NCI-H446 treated with DMSO at 0.1 percent for 48 hours (cell line): ENCODE results near the gene PEAK1.

Experiments
- DNase-seq: peaks from one replicate; lab custom pipeline; 2025; lab: John Stamatoyannopoulos, UW

PEAK1 gene

DNA sequence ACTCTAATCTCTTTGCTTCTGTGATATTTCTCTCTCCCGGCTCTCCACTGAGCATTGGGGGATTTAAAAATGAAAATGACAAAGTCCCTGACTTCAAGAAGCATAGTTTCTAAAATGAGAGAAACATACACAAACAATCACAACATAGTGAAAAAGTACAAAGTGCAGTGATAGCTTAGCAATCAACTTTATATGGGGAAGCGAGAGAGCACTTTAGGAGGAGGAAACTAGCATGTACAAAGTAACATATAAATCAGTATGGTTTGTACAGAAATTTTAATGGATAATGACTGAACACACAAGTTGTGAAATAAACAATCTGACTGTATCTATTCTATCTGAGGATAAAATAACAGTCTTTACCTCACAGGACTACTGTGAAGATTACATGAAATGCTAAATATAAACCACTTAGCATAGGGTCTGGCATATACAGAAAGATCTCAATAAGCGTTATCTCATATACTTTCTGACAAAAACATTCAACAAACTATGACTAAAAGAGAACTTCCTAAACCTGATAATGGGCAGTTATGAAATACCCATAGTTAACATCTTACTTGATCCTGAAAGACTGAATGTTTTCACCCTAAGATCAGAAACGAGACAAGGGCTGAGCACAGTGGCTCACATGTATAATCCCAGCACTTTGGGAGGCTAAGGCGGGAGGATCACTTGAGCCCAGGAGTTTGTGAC is 61.2 kb downstream of the PEAK1 start:
- no peak for DNase-seq

DNA sequence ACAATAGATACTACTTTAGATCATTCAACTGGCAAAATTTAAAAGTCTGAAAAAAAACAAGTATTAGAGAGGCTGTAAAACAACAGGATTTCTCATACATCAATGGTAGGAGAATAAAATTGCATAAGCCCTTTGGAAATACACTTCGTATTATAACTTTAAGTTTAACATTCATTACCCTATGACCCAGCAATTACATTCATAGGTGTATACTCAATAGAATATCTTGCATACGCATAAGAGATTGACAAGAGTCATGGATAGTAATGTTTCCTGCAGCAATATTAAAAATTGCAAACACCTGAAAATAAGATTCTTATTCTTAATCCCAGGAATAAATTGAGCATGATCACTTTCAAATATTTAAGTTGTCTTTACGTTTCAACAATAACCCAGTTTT is 63.6 kb downstream of the PEAK1 start:
- no peak for DNase-seq

DNA sequence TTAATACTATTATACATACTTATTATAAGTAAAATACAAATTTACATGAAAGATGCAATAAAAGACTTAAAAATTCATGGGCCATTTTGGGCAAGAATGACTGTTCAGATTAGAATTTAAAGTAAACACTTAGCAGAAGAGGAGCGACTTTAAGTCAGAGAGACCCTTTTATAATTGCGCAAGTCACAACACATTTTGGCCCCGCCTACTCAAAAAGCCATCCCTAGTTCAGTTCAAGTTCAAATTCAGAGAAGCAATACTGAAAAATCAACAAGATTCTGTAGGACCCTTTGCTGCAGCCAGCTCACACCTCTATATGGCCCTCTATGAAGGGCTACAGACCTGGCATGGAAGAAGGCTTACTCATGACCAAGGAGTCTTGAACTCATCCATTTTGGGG is 64.6 kb downstream of the PEAK1 start:
- no peak for DNase-seq

DNA sequence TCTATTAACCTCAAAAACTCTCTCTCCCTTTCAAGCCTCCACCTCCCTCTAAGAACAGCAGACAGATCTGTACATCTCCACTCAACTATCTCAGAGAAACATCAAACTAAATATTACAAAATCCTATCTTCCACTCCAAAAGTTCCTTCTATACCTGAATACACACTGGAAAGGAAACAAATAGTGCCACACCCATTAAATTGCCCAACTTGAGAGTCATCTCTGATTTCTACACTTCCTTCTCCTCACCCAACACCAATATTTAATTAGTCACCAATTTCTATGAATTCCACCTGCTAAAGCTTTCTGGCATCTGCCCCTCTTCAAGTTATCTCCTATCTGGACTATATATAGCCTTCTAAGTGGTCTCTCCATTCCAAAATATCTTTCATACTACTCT is 65.8 kb downstream of the PEAK1 start:
- no peak for DNase-seq

DNA sequence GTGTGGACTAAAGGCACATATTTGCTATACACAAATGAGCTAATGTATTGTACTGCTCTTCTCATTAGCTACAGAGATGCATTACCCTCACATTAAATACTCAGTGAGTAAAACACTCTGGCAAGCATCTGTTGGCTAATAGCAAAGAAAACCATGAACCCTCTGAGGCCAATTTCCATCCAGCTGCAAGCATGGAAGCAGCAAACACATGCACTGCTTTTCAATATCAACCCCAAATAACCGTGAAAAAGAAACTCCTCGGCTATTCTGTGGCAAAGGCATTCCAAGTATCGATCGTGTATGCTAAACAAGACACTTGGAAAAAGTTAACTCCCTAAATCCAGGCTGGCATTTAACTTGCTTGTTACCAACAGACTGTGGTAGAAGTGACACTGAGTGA is 67.0 kb downstream of the PEAK1 start:
- no peak for DNase-seq

DNA sequence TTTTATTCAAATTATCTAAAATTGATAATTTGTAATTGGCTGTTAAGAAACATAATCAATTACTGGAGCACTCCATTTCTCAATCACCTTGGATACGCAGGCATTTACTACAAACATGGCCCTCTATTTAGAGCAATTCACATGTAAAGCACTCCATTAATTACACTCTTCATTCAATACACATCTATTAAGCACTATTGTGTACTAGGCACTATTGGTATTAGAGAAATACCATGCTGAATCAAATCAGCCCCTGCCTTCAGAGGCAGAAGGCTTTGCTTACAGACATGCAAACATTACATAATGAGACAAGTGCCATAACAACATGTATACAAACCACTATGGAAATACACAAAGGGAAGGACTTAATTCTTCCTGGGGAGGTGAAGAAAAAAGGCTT is 69.1 kb downstream of the PEAK1 start:
- DNase-seq = no peak

DNA sequence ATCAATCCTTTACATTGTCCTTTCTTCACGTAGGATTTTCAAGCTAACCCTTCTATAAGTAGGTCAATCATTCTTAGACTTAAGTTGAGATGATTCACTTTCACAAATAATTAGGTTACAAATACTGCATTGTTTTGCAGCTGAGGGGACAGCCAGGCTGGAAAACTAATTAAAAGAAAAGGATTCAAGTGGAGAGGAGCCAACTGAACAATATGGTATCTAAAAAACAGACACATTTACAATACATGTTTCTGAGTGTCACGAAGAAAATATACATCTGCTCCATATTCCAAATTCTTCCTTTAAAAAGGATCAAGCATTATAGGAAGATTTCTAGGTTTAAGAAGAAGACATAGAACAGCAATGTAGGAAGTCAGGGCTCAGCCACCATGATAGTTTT is 70.2 kb downstream of the PEAK1 start:
- no peak for DNase-seq

DNA sequence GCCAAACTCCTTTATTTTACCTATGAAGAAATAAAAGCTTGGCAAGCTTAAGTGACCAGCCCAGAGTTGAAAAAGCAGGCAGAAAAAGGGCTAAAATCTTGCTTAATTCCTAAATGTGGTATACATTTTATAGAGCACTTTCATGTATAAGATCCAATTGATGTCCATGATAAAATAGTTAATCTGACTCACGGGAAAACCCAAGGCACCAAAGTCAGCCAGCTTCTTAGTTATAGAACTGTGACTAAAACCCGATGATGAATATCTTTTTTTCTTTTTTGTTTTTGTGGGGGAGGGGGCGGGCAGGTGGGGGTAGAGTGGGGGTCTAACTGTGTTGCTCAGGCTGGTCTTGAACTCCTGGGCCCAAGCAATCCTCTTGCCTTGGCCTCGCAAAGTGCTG is 71.4 kb downstream of the PEAK1 start:
- DNase-seq = no peak

DNA sequence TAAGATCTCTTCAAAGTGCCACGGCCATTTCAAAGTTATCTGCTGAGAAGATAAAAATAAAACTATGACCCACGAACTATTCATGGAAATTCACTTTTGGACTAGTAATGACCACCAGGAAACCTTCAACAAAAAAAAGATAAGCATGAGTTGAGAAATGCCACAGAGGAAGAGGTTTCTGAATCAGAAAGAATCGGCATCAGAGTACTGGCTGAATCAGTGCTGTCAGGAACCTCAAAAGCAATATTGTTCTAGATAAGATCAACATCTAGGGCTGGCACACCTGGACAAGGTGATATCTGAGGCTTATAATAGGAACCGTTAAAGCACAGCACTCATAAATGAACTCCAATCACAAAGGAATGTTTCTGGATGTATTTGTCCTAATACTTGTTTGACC is 72.7 kb downstream of the PEAK1 start:
- no peak for DNase-seq

DNA sequence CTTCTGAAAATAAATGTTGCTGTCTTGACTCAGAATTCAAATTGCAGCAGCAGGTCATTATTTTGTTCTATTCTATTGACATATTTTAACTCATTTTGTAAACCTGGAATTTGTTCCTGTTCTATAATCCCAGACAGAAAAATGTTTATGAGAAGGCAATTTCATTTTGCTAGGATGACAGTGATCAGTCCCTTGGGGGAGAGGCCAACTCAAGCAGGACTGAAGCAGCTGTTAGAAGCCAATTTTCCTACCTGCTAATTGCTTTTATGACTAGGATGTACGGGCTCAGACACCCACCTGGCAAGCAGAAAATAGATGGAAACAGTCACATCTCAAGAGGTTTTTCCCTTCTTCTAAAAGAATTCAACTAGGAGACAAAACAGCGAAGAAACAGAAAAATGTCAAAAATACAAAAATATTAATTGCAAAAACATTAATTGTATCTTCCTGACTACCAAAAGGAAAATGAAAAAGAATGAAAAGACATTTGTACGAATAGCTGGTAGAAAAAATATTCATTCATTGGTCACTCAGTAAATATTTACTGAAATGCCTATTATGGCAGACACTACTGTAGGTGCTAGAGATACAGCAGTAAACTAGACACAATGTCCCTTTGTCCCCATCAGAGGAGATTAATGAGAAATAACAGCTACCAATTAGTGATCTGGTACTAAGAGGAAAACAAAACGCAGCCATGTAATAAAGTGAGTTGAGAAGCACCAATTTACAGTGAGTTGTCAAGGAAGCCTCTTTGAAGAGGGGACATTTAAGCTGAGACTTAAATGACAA is 73.5 kb downstream of the PEAK1 start:
- DNase-seq = no peak

DNA sequence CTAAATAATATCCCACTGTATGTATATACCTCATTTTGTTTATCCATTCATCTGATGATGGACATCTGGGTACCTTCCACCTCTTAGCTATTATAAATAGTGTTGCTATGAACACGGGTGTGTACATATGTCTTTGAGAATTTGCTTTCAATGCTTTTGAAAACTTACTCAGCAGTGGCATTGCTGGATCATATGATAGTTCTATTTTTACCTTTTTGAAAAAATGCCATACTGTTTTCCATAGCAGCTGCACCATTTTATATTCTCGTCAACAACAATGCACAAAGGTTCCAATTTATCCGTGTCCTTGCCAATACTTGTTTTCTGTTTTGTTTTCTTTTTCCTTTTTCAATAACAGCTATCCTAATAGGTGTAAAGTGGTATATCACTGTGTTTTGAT is 77.1 kb downstream of the PEAK1 start:
- no peak for DNase-seq

DNA sequence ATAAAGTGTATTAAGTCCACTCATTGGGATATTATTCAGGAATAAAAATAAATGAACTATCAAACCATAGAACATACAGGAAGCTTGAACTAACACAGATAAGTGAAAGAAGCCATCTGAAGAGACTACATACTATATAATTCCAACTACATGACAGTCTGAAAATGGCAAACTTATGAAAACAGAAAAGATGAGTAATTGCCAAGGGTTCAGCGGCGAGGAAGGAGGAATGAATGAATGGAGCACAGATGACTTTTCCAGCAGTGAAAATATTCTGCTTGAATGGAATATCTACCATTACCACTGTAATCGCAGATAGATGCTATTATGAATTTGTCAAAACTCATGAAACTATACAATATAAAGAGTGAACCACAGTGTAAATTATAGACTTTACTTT is 79.7 kb downstream of the PEAK1 start:
- DNase-seq = no peak

DNA sequence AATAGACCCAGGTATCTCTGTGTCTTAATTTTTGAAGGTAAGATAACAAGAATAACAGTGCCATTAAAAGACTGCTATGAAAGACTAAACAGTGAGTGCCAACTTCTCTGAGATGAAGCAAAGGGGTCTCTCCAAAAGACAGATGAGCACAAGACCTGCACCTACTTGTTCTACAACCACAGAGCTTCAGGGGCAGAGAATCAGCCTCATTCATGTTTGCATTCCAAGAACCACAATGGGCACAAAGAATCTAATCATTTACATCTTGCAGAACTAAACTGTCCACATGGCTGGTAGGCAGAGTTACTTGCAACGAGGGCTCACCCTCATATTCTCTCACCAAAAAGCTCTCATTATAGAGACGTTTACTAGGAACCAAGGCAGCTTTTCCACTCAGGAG is 83.9 kb downstream of the PEAK1 start:
- no peak for DNase-seq

DNA sequence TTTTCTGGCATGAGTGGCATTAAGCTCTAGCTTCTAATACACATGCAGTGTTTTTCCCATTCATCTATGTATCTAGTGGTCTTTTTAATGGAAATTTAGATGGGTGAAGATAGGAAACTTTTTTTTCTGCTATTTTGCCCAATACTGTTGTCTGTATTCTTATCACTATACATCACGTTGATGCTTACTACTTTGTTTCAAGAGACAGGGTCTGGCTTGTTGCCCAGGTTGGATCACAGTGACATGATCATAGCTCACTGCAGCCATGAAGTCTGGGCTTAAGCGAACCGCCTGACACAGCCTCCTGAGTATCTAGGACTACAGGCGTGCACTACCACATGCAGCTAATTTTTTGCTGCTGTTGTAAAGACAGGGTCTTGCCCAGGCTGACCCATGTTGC is 84.6 kb downstream of the PEAK1 start:
- peak; percentile 6 for DNase-seq

DNA sequence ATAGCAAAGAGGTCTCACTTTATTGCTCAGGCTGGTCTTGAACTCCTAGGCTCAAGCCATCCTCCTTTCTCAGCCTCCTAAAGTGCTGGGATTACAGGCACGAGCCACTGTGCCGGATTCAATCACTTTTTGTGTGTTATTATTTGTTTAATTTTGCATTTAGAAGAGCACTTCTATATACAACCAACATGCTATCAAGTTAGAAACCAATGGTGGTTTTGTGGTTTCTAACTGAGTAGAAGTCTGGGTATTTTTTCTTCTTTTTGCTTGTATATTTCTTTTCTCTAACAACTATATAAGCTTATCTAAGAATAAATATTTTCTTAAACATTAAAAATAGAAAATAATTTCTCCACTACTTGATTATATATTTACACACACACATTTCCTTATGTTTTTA is 86.7 kb downstream of the PEAK1 start:
- no peak for DNase-seq

DNA sequence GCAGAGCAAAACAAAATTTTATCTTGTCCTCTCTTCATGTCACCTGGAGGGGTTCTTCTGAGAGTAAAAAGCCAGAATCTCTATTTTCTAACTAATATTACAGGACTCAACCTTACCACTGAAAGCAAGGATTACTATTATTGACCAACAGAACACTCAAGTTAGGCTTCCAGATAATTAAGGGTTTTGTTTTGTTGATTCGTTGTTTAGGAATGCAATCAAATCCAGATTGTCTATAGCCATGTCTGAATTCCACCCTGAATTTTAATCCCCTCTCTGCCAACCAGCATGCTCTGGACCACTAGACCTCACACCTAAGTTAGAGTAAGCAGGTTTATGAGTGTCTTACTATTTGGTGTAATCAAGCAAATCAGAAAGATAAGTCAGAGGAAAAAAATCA is 90.7 kb downstream of the PEAK1 start:
- no peak for DNase-seq

DNA sequence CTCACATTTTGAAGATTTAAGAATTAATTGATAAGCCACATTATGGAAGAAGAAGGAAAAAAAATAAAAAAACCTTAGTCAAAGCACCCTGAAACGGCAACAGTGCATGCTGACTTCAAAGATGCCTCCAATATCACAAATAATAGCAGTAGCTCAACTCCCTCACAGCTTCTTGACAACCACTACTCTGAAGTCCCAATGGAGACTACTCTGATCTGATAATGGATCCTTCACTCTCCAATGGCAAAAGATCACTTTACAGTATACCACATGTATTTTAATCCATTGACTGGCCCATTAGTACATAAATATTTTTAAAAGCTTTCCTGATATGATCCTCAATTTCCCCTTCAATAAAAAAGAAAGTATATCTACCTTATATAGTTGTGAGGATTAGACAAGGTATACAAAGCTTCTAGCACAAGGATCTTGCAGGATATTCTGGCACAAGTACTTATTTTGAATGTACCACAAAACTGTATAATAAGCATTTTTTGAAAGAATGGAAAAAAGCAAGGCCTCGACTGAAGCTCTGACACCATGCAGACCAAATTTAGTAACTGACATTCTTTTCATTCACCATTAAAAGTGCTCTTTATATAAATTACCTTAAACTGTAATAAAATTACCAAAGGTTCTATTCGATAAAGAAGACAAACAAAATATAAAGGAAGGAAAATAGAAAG is 91.9 kb downstream of the PEAK1 start:
- no peak for DNase-seq

DNA sequence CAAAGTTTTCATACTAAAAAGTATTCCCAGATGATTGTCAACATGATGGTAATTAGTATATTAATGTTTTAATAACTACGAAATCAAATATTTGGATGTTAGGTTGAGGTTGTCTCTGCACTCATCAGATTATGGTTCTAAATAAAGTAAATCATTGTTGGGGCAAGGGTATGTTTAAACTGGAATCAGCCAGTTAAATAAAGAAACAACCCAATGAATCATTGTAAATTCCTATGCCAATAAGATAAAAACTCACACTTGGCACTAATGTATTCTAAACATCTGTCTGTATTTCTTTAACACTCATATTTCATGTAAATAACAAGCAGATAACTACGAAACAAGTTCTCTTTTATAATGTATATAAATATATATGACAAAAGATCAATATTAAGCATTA is 92.7 kb downstream of the PEAK1 start:
- no peak for DNase-seq

DNA sequence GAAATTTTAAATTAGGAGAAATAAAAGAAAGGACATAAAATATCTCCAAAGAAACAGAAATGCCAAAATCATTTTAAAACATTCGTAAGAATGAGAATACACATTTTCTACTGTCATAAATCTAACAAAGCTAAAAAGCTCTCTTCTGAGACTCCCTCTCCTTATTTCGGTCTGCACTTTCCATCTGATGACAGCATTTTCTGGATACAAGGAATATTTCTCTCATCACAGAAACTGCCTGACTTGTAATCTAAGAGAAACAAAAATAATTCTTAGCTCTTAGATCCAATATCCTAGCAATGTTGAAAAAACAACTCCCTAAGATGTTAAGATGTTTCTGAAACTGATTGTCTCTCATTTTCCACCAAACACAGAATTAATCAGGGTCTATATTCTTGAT is 93.5 kb downstream of the PEAK1 start:
- no peak for DNase-seq

DNA sequence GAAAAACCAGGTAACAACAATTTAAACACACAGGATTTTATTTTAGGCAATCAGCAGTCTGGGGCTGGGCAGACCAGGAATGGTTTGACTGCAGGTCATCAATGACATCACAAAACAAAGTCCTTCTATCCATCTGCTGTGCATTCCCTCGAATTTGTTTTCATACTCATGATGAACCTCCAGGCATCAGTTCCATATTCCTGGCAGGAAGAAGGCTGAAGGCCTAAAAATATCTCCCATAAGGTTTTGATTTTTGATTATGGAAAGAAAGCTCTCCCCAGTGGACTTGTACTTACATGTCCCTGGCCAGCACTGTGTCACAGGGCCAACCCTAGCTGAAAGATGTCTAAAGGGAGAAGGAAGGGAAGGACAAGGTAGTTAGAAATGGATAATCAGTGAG is 107.4 kb downstream of the PEAK1 start:
- no peak for DNase-seq

DNA sequence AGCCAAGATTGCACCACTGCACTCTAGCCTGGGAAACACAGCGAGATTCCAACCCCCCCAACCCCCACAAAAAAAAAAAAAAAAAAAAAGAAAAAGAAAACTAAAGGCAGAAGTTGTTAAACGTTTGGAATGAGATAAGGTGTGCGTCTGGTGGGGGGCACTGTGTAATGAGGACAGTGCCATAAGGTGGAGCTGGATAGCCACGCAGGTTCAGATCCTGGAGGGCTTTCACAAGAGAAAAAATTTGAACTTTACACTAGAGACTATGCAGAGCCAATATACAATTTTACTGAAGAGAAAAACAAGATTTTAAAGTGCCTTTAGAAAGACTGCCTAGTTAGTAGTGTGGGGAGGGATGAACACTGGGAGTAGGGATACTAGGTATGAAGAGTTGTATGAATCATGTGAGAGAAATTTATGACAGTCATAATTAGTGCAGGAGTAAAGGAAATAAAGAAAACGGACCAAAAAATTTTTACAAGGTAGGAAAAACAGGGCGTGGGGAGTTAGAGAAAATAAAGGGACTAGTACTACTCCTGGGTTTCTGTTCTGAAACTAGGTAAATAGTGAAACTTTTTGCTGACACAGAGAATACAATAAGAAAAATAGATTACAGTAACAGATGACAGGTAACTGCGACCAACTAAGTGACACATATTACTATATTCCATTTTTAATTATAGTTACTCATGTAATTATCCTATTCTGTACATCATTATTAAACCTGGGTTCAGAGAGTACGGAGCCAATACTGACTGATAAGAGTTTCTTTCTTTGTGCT is 108.1 kb downstream of the PEAK1 start:
- no peak for DNase-seq

DNA sequence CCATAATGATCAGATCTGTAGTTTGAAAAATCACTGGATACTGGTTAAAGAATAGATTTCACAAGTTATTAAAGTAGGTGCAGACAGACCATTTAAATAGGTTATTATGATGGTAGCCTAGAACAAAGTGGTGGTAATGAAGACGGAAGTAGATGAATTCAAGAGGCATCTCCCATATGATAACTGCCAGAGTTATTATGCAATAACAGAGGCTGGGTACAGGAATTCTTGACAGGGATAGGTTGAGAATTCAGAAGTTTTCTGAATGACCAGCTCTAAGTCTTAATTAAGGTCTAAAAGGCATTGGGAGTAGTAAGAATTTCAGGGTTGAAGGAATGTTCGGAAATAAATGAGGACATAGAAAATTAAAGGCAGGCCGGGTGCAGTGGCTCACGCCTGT is 108.9 kb downstream of the PEAK1 start:
- no peak for DNase-seq

DNA sequence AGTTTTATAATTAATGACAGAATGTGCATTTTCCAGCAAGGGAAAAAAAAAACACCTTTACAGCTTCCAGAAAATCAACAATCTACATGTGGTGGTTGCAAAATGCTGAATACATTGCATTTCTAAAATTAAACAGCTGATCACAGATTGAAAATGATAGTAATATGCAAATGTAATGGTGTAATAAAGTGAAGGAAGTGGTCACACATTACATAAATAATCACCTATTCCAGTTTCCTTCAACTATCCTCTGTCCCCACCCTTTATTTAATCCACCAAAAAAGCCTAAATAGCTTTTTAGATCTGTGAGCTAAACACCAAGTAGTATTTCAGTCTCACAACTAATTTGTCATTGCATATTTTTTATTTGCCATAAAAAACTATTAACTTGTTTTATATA is 110.5 kb downstream of the PEAK1 start:
- no peak for DNase-seq
